Breast epithelium (tissue), 4 donors: ENCODE measurements around the gene COMMD1. TPM values are rescaled to one million over a fixed set of nuclear protein-coding genes. Genes with fewer than 3 reads are reported as not detected.

Experiments used
- DNase-seq, 2 donors: peaks; one replicate each; pipeline ENCODE4 v3.0.0-alpha.2; 2019; ENCODE audit warnings: low spot score in 2 of 2
- H3K27ac ChIP-seq, 2 donors: fragments of 200-600 bp; sonication (generic) in 1 of 2; one replicate each; pipeline ENCODE4 v1.5.1; 2016 to 2019; ENCODE audit warnings: mild to moderate bottlenecking in 1 of 2
- H3K27me3 ChIP-seq, 2 donors: fragments of 200-600 bp; sonication (generic) in 1 of 2; one replicate each; pipeline versions ENCODE4 v1.5.1 to v1.6.0; 2017 to 2019; ENCODE audit warnings: control low read depth in 1 of 2, mild to moderate bottlenecking in 1 of 2
- H3K36me3 ChIP-seq: fragments of 200-600 bp; one replicate; pipeline ENCODE4 v1.5.1; 2019
- H3K4me1 ChIP-seq, 2 donors: fragments of 200-600 bp; sonication (generic); one replicate each; pipeline ENCODE4 v1.5.1; 2016 to 2019; ENCODE audit warnings: control low read depth in 1 of 2
- H3K4me3 ChIP-seq, 3 donors: fragments of 200-600 bp; sonication (generic); 1 replicate in 2 of 3; 2 replicates in 1 of 3; pipeline ENCODE4 v1.5.1; 2016 to 2019; ENCODE audit warnings: mild to moderate bottlenecking in 3 of 3, moderate library complexity in 2 of 3
- H3K9me3 ChIP-seq, 2 donors: fragments of 200-600 bp; sonication (generic) in 1 of 2; one replicate each; pipeline ENCODE4 v1.5.1; 2016 to 2019; ENCODE audit warnings: control low read depth in 1 of 2
- CTCF ChIP-seq, 3 donors: fragments of 450-650 bp; IDR thresholded peaks; one replicate each; pipeline ENCODE4 v1.5.1; 2016 to 2017; ENCODE audit warnings: antibody characterized with exemption in 3 of 3, mild to moderate bottlenecking in 3 of 3, moderate library complexity in 3 of 3
- POLR2A ChIP-seq: fragments of 450-650 bp; IDR thresholded peaks from one replicate; pipeline ENCODE4 v1.6.1; 2016; ENCODE audit warnings: antibody characterized with exemption, mild to moderate bottlenecking, moderate library complexity
- POLR2AphosphoS5 ChIP-seq, 3 donors: sonication (generic); formaldehyde crosslinking; IDR thresholded peaks; one replicate each; pipeline ENCODE4 v1.6.1; 2017; ENCODE audit warnings: antibody characterized with exemption in 3 of 3
- intact Hi-C: fragments of 100-400 bp; cut with DNase I; formaldehyde crosslinking; loops from one replicate; pipeline ENCODE4 v1.15.1; 2023; ENCODE audit warnings: low total_unique reads
- total RNA-seq, 3 donors: library from RNA; depleted of rRNA; stranded (reverse); fragments of >200 nt; gene quantifications; one replicate each; pipeline ENCODE4 v1.1.0, GENCODE V29; 2016

COMMD1 gene
- total RNA-seq, 3 donors from 2014 or later = 38.4 to 63.8 (median 56.4) TPM

GRCh38 chr2:62045017-62045543 is 139.6 kb downstream of the COMMD1 start:
- Histone ChIP-seq H3K9me3 (no peaks in the 10 kb centered on the region), H3K4me1 (no peaks in the 10 kb centered on the region), H3K27me3 (no peaks in the 10 kb centered on the region), H3K36me3 (no peaks in the 10 kb centered on the region), H3K4me3 (no peak overlapping the region), H3K27ac (no peak overlapping the region)
- intact Hi-C loops = loop anchor here (10.0 kb wide), 1 partner anchor 220 kb away; no protein-coding TSS in a partner anchor
- DNase-seq = no peak
- TF ChIP-seq POLR2AphosphoS5 (IDR thresholded peaks at IDR 0.05) (no peak), CTCF (IDR thresholded peaks at IDR 0.05) (no peak), POLR2A (no peak)

- intact Hi-C loops = loop anchor here (10.0 kb wide), 1 partner anchor 219 kb away; no protein-coding TSS in a partner anchor
- Histone ChIP-seq H3K27me3 (no peaks in the 10 kb centered on the region), H3K4me3 (no peak overlapping the region), H3K36me3 (no peaks in the 10 kb centered on the region), H3K27ac (no peak overlapping the region), H3K4me1 (no peaks in the 10 kb centered on the region), H3K9me3 (no peaks in the 10 kb centered on the region)
- TF ChIP-seq CTCF (IDR thresholded peaks at IDR 0.05) (no peak), POLR2A (no peak), POLR2AphosphoS5 (IDR thresholded peaks at IDR 0.05) (no peak)
- DNase-seq = no peak
These were observed 140.7 kb downstream of the COMMD1 start for GRCh38 chr2:62046141-62046540.

GRCh38 chr2:62050456-62051045 is 145.1 kb downstream of the COMMD1 start:
- no peak overlapping the region for H3K4me3 ChIP-seq
- H3K27ac ChIP-seq = no peak overlapping the region
- H3K27me3 ChIP-seq = no peaks in the 10 kb centered on the region
- TF ChIP-seq CTCF (IDR thresholded peaks at IDR 0.05) (no peak), POLR2A (no peak), POLR2AphosphoS5 (IDR thresholded peaks at IDR 0.05) (no peak)
- intact Hi-C loops = no loop called here
- no peaks in the 10 kb centered on the region for H3K36me3 ChIP-seq
- H3K9me3 ChIP-seq = no peaks in the 10 kb centered on the region
- DNase-seq = no peak
- no peaks in the 10 kb centered on the region for H3K4me1 ChIP-seq

GRCh38 chr2:62054029-62054791 is 148.7 kb downstream of the COMMD1 start:
- no peaks in the 10 kb centered on the region for H3K9me3 ChIP-seq
- H3K4me1 ChIP-seq = no peaks in the 10 kb centered on the region
- H3K27ac ChIP-seq = no peak overlapping the region
- intact Hi-C loops = no loop called here
- H3K4me3 ChIP-seq = no peak overlapping the region
- DNase-seq = no peak
- H3K36me3 ChIP-seq = no peaks in the 10 kb centered on the region
- H3K27me3 ChIP-seq = no peaks in the 10 kb centered on the region
- TF ChIP-seq POLR2A (no peak), POLR2AphosphoS5 (IDR thresholded peaks at IDR 0.05) (no peak), CTCF (IDR thresholded peaks at IDR 0.05) (no peak)

- no peak for TF ChIP-seq POLR2A
- TF ChIP-seq POLR2AphosphoS5 (IDR thresholded peaks at IDR 0.05) = no peak
- TF ChIP-seq CTCF (IDR thresholded peaks at IDR 0.05) = no peak
- Histone ChIP-seq H3K4me3 (no peak overlapping the region), H3K4me1 (no peaks in the 10 kb centered on the region), H3K27me3 (no peaks in the 10 kb centered on the region), H3K36me3 (no peaks in the 10 kb centered on the region), H3K27ac (no peak overlapping the region), H3K9me3 (no peaks in the 10 kb centered on the region)
- DNase-seq = no peak
- intact Hi-C loops = no loop called here
These were observed 149.5 kb downstream of the COMMD1 start for GRCh38 chr2:62054916-62055450.
